ENCODE data around the gene H2AZ2. TPM values are rescaled to one million over a fixed set of nuclear protein-coding genes. Genes with fewer than 3 reads are reported as not detected.

The H2AZ2 gene
- 100 to 1,000 TPM; 173 to 185 TPM for total RNA-seq
- total RNA-seq = 192 to 236 reads per million in 2 donors

GRCh38 chr7:44847920-44848634, at the start of gene H2AZ2:
Gene H2AZ2, minus strand, starts transcription at chr7:44848087. Its CDS starts 116 bp downstream, at chr7:44847971.
- peaks cover 2% of the 10 kb centered on the region for H3K36me3 Mint-ChIP-seq (ENCODE audit: low read depth)
- no peaks in the 10 kb centered on the region for H3K9me3 ChIP-seq (ENCODE audit: control insufficient read depth, low read length, poor library complexity, severe bottlenecking)
- DNase-seq (peak; percentile 99), ATAC-seq (peak; percentile 81)
- H3K27ac Mint-ChIP-seq = peak within 1 kb of the TSS; percentile 98
- H3K4me3 Mint-ChIP-seq = peak within 1 kb of the TSS; percentile 96
- H3K4me1 Mint-ChIP-seq = peaks cover 25% of the 10 kb centered on the region
- H3K27me3 Mint-ChIP-seq = no peaks in the 10 kb centered on the region

GRCh38 chr7:44897309-44897708, 49.4 kb upstream of the H2AZ2 start:
- Mint-ChIP-seq H3K27ac (peak overlapping the region; percentile 85), H3K36me3 (ENCODE audit: low read depth) (no peaks in the 10 kb centered on the region), H3K4me1 (peaks cover 6% of the 10 kb centered on the region), H3K4me3 (no peak overlapping the region), H3K27me3 (no peaks in the 10 kb centered on the region)
- no peak for DNase-seq
- no peaks in the 10 kb centered on the region for H3K9me3 ChIP-seq (ENCODE audit: control insufficient read depth, low read length, poor library complexity, severe bottlenecking)
- no peak for ATAC-seq

- H3K4me1 Mint-ChIP-seq = peaks cover 16% of the 10 kb centered on the region
- no peak for DNase-seq
- no peak for ATAC-seq
- peak overlapping the region; percentile 85 for H3K27ac Mint-ChIP-seq
- no peaks in the 10 kb centered on the region for H3K36me3 Mint-ChIP-seq (ENCODE audit: low read depth)
- no peak overlapping the region for H3K4me3 Mint-ChIP-seq
- no peaks in the 10 kb centered on the region for H3K9me3 ChIP-seq (ENCODE audit: control insufficient read depth, low read length, poor library complexity, severe bottlenecking)
- no peaks in the 10 kb centered on the region for H3K27me3 Mint-ChIP-seq
These were observed 47.1 kb upstream of the H2AZ2 start for GRCh38 chr7:44894888-44895580.

GRCh38 chr7:44893710-44894234, 45.9 kb upstream of the H2AZ2 start:
- no peak for DNase-seq
- H3K4me1 Mint-ChIP-seq = peaks cover 16% of the 10 kb centered on the region
- ATAC-seq = no peak
- H3K9me3 ChIP-seq (ENCODE audit: control insufficient read depth, low read length, poor library complexity, severe bottlenecking) = no peaks in the 10 kb centered on the region
- no peaks in the 10 kb centered on the region for H3K27me3 Mint-ChIP-seq
- H3K4me3 Mint-ChIP-seq = no peak overlapping the region
- H3K36me3 Mint-ChIP-seq (ENCODE audit: low read depth) = no peaks in the 10 kb centered on the region
- peak overlapping the region; percentile 79 for H3K27ac Mint-ChIP-seq

- Mint-ChIP-seq H3K36me3 (ENCODE audit: low read depth) (no peaks in the 10 kb centered on the region), H3K4me3 (peak overlapping the region; percentile 73), H3K27ac (peak overlapping the region; percentile 97), H3K4me1 (peaks cover 17% of the 10 kb centered on the region), H3K27me3 (no peaks in the 10 kb centered on the region)
- DNase-seq (no peak), ATAC-seq (peak; percentile 9)
- no peaks in the 10 kb centered on the region for H3K9me3 ChIP-seq (ENCODE audit: control insufficient read depth, low read length, poor library complexity, severe bottlenecking)
These were observed 43.9 kb upstream of the H2AZ2 start for GRCh38 chr7:44891791-44892190.

- Mint-ChIP-seq H3K4me1 (peaks cover 21% of the 10 kb centered on the region), H3K27ac (peak overlapping the region; percentile 97), H3K4me3 (peak overlapping the region; percentile 73), H3K36me3 (ENCODE audit: low read depth) (no peaks in the 10 kb centered on the region), H3K27me3 (no peaks in the 10 kb centered on the region)
- H3K9me3 ChIP-seq (ENCODE audit: control insufficient read depth, low read length, poor library complexity, severe bottlenecking) = no peaks in the 10 kb centered on the region
- ATAC-seq (peak; percentile 83), DNase-seq (no peak)
These were observed 43.5 kb upstream of the H2AZ2 start for GRCh38 chr7:44891372-44891771.

- no peaks in the 10 kb centered on the region for H3K9me3 ChIP-seq (ENCODE audit: control insufficient read depth, low read length, poor library complexity, severe bottlenecking)
- Mint-ChIP-seq H3K27ac (peak overlapping the region; percentile 100), H3K36me3 (ENCODE audit: low read depth) (peaks cover 3% of the 10 kb centered on the region), H3K4me1 (peaks cover 30% of the 10 kb centered on the region), H3K4me3 (no peak overlapping the region), H3K27me3 (no peaks in the 10 kb centered on the region)
- DNase-seq (no peak), ATAC-seq (no peak)
These were observed 41.3 kb upstream of the H2AZ2 start for GRCh38 chr7:44889086-44889781.

- no peaks in the 10 kb centered on the region for H3K9me3 ChIP-seq (ENCODE audit: control insufficient read depth, low read length, poor library complexity, severe bottlenecking)
- Mint-ChIP-seq H3K4me1 (peaks cover 32% of the 10 kb centered on the region), H3K27ac (peak overlapping the region; percentile 100), H3K27me3 (no peaks in the 10 kb centered on the region), H3K4me3 (peak overlapping the region; percentile 34), H3K36me3 (ENCODE audit: low read depth) (peaks cover 3% of the 10 kb centered on the region)
- ATAC-seq (no peak), DNase-seq (no peak)
These were observed 39.4 kb upstream of the H2AZ2 start for GRCh38 chr7:44887293-44887692.

- H3K9me3 ChIP-seq (ENCODE audit: control insufficient read depth, low read length, poor library complexity, severe bottlenecking) = no peaks in the 10 kb centered on the region
- peak within 1 kb of the TSS; percentile 95 for H3K4me3 Mint-ChIP-seq
- H3K4me1 Mint-ChIP-seq = peaks cover 25% of the 10 kb centered on the region
- H3K27ac Mint-ChIP-seq = peak within 1 kb of the TSS; percentile 100
- DNase-seq = peak; percentile 98 to 99 (median 98)
- H3K36me3 Mint-ChIP-seq (ENCODE audit: low read depth) = peaks cover 4% of the 10 kb centered on the region
- no peaks in the 10 kb centered on the region for H3K27me3 Mint-ChIP-seq
- peak; percentile 88 for ATAC-seq
These were observed 37.8 kb upstream of the H2AZ2 start, which contains the start of gene PURB for GRCh38 chr7:44885394-44886317. Gene PURB, minus strand, starts transcription at chr7:44885530. Its CDS starts 182 bp downstream, at chr7:44885348.

GRCh38 chr7:44884621-44885393, 36.9 kb upstream of the H2AZ2 start:
- peaks cover 4% of the 10 kb centered on the region for H3K36me3 Mint-ChIP-seq (ENCODE audit: low read depth)
- H3K4me3 Mint-ChIP-seq = peak overlapping the region; percentile 95
- H3K27ac Mint-ChIP-seq = peak overlapping the region; percentile 100
- peaks cover 31% of the 10 kb centered on the region for H3K4me1 Mint-ChIP-seq
- peak; percentile 22 for ATAC-seq
- H3K9me3 ChIP-seq (ENCODE audit: control insufficient read depth, low read length, poor library complexity, severe bottlenecking) = no peaks in the 10 kb centered on the region
- H3K27me3 Mint-ChIP-seq = no peaks in the 10 kb centered on the region
- DNase-seq = peak; percentile 33 to 48 (median 48)

GRCh38 chr7:44883961-44884620, 36.2 kb upstream of the H2AZ2 start:
- DNase-seq (no peak), ATAC-seq (no peak)
- Mint-ChIP-seq H3K36me3 (ENCODE audit: low read depth) (peaks cover 4% of the 10 kb centered on the region), H3K4me3 (peak overlapping the region; percentile 95), H3K27me3 (no peaks in the 10 kb centered on the region), H3K27ac (peak overlapping the region; percentile 100), H3K4me1 (peaks cover 31% of the 10 kb centered on the region)
- H3K9me3 ChIP-seq (ENCODE audit: control insufficient read depth, low read length, poor library complexity, severe bottlenecking) = no peaks in the 10 kb centered on the region

Measured in T-helper 17 cell (primary cell).